DND-41 (cell line): ENCODE results near the gene HDAC11.

Experiments used
- ATAC-seq: fragments of 200-7000 bp; cut with Tn5 transposase; 3 replicates; pipeline ENCODE4 v1.9.1; 2021; ENCODE audit warnings: low read depth; ENCODE audit not compliant: insufficient read depth
- DNase-seq: peaks from one replicate; pipeline ENCODE4 v3.0.0-alpha.2; 2020
- H2AFZ ChIP-seq: 2 replicates; pipeline ENCODE4 v1.6.0; 2012; ENCODE audit warnings: low read depth, low read length
- H3K27ac ChIP-seq: 2 replicates; pipeline ENCODE4 v1.5.1; 2012; ENCODE audit warnings: low read length, inconsistent platforms
- H3K27me3 ChIP-seq: fragments of 200-600 bp; sonication (generic); 2 replicates; pipeline ENCODE4 v1.6.0; 2012; ENCODE audit warnings: low read length, mild to moderate bottlenecking, inconsistent platforms; ENCODE audit not compliant: insufficient read depth, poor library complexity
- H3K36me3 ChIP-seq: 2 replicates; pipeline ENCODE4 v1.5.1; 2012; ENCODE audit warnings: low read length, inconsistent platforms; ENCODE audit not compliant: insufficient read depth
- H3K4me1 ChIP-seq: 2 replicates; pipeline ENCODE4 v1.5.1; 2012; ENCODE audit warnings: mild to moderate bottlenecking, low read length; ENCODE audit not compliant: insufficient read depth
- H3K4me2 ChIP-seq: 2 replicates; pipeline ENCODE4 v1.6.0; 2012; ENCODE audit warnings: mild to moderate bottlenecking, moderate library complexity, low read length, inconsistent platforms; ENCODE audit not compliant: insufficient read depth
- H3K4me3 ChIP-seq, 2 experiments: fragments of 200-600 bp in 1 of 2; shearing (Covaris generic) in 1 of 2; 2 replicates each; pipeline ENCODE4 v1.5.1; 2012 to 2016; ENCODE audit warnings: inconsistent platforms in 2 of 2, low read length in 2 of 2, mild to moderate bottlenecking in 2 of 2, low read depth in 1 of 2, moderate library complexity in 1 of 2
- H3K79me2 ChIP-seq: 2 replicates; pipeline ENCODE4 v1.6.0; 2012; ENCODE audit warnings: low read length, inconsistent platforms; ENCODE audit not compliant: insufficient read depth
- H3K9ac ChIP-seq: 2 replicates; pipeline ENCODE4 v1.6.0; 2012; ENCODE audit warnings: low read depth, mild to moderate bottlenecking, inconsistent platforms, low read length, moderate library complexity
- H3K9me3 ChIP-seq: 2 replicates; pipeline ENCODE4 v1.5.1; 2012; ENCODE audit warnings: low read length, moderate library complexity, mild to moderate bottlenecking, inconsistent platforms; ENCODE audit not compliant: insufficient read depth, severe bottlenecking
- H4K20me1 ChIP-seq: 2 replicates; pipeline ENCODE4 v1.6.0; 2012; ENCODE audit warnings: low read length; ENCODE audit not compliant: insufficient read depth
- EZH2 ChIP-seq: IDR thresholded peaks from 3 replicates; pipeline ENCODE4 v1.6.1; 2012; ENCODE audit warnings: borderline replicate concordance, low read depth, mild to moderate bottlenecking, moderate library complexity, low read length, inconsistent platforms; ENCODE audit not compliant: severe bottlenecking
- TF ChIP-seq, protein P1 (sequence below): IDR thresholded peaks from 2 replicates; pipeline ENCODE4 v1.5.1; 2012; ENCODE audit warnings: borderline replicate concordance, low read length, moderate library complexity, mild to moderate bottlenecking; ENCODE audit not compliant: poor library complexity, severe bottlenecking; ENCODE audit errors: extremely low read depth

Gene HDAC11

DNA sequence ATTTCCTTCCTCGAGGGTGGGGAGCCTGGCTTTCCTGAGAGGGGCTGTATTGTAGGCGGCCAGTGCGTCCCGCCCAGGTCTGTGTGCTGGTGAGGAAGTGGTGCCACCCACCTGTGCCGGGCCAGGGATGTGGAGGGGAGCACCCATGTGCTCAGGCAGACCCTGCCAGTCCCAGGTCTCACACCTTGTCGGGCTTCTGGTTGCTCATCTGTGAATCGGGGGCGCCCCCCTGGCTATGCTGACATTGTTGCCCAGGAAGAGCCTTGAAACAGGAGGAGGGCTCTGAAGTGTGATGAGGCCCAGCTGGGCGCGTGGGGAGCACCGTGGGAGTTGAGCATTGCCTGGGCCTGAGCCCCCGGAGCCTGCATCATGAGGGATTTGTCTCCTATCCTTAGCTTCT is 73.6 kb downstream of the HDAC11 start:
- H3K4me1 ChIP-seq = peaks cover 30% of the 10 kb centered on the region
- TF ChIP-seq, protein P1, sequence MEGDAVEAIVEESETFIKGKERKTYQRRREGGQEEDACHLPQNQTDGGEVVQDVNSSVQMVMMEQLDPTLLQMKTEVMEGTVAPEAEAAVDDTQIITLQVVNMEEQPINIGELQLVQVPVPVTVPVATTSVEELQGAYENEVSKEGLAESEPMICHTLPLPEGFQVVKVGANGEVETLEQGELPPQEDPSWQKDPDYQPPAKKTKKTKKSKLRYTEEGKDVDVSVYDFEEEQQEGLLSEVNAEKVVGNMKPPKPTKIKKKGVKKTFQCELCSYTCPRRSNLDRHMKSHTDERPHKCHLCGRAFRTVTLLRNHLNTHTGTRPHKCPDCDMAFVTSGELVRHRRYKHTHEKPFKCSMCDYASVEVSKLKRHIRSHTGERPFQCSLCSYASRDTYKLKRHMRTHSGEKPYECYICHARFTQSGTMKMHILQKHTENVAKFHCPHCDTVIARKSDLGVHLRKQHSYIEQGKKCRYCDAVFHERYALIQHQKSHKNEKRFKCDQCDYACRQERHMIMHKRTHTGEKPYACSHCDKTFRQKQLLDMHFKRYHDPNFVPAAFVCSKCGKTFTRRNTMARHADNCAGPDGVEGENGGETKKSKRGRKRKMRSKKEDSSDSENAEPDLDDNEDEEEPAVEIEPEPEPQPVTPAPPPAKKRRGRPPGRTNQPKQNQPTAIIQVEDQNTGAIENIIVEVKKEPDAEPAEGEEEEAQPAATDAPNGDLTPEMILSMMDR = no peak
- TF ChIP-seq EZH2 = no peak
- peak; percentile 37 for DNase-seq
- H3K36me3 ChIP-seq = no peaks in the 10 kb centered on the region
- no peaks in the 10 kb centered on the region for H3K9me3 ChIP-seq
- no peaks in the 10 kb centered on the region for H3K27me3 ChIP-seq
- no peak overlapping the region for H3K9ac ChIP-seq
- H4K20me1 ChIP-seq = no peaks in the 10 kb centered on the region
- H3K4me3 ChIP-seq = no peak overlapping the region
- no peak for ATAC-seq
- H3K79me2 ChIP-seq = no peaks in the 10 kb centered on the region
- no peak overlapping the region for H3K4me2 ChIP-seq
- no peak overlapping the region for H2AFZ ChIP-seq
- no peak overlapping the region for H3K27ac ChIP-seq

DNA sequence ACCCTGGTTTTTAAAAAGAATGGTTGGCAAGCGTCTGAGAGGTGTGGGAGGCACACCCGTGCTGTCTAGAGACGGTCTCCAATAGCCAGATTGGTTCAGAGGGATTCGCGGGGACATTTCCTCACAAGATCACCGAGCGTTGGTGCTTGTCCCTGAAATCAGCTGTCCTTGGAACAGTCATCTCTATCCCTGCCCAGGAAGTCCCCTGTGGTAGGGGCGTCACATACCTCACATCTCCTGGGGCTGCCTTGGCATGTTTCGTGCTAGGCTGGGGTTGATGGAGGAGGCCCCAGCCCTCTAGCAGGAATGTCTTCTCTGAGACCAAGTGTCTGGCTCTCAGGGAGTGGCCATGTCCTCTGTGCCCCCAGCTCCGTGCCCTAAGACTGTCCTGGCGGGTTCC is 75.6 kb downstream of the HDAC11 start:
- Histone ChIP-seq H4K20me1 (no peaks in the 10 kb centered on the region), H3K27me3 (no peaks in the 10 kb centered on the region), H3K79me2 (no peaks in the 10 kb centered on the region), H3K4me3 (no peak overlapping the region), H3K4me1 (peaks cover 22% of the 10 kb centered on the region), H3K4me2 (no peak overlapping the region), H3K9ac (no peak overlapping the region), H3K27ac (peak overlapping the region; percentile 76), H3K9me3 (no peaks in the 10 kb centered on the region), H2AFZ (no peak overlapping the region), H3K36me3 (no peaks in the 10 kb centered on the region)
- TF ChIP-seq, protein P1 = no peak
- TF ChIP-seq EZH2 = no peak
- ATAC-seq (no peak), DNase-seq (no peak)
